A549 (cell line): ENCODE measurements around the gene CSDE1.

Source experiments
- CTCF ChIP-seq: fragments of >200 bp; sonication (Bioruptor Twin); formaldehyde crosslinking; IDR thresholded peaks from 3 replicates; pipeline ENCODE4 v1.5.1; 2016
- EP300 ChIP-seq, 2 experiments: fragments of >200 bp; sonication (Bioruptor Twin); formaldehyde crosslinking; IDR thresholded peaks; 2 replicates in 1 of 2; 3 replicates in 1 of 2; pipeline ENCODE4 v1.6.1; 2016 to 2017
- FOSL2 ChIP-seq, 2 experiments: fragments of 450-650 bp in 1 of 2; fragments of >200 bp in 1 of 2; sonication (Bioruptor Twin) in 1 of 2; formaldehyde crosslinking; IDR thresholded peaks; 2 replicates each; pipeline versions ENCODE4 v1.5.0 to v1.6.1; 2016 to 2020; ENCODE audit warnings: mild to moderate bottlenecking in 1 of 2, moderate library complexity in 1 of 2
- GATA3 ChIP-seq: IDR thresholded peaks from 2 replicates; pipeline ENCODE4 v1.6.1; 2012; ENCODE audit warnings: borderline replicate concordance
- HMGXB4 ChIP-seq: fragments of 250-450 bp; sonication (Bioruptor Pico); IDR thresholded peaks from 2 replicates; pipeline ENCODE4 v1.5.0; 2021; ENCODE audit warnings: mild to moderate bottlenecking, moderate library complexity, borderline replicate concordance
- KDM1A ChIP-seq: fragments of 200-600 bp; sonication (generic); IDR thresholded peaks from 2 replicates; pipeline ENCODE4 v1.6.1; 2016; ENCODE audit warnings: low read depth, mild to moderate bottlenecking
- MYC ChIP-seq: IDR thresholded peaks from 2 replicates; pipeline ENCODE4 v1.6.1; 2012; ENCODE audit warnings: mild to moderate bottlenecking, inconsistent platforms, low read length, improper control_type of control experiment, borderline replicate concordance
- POLR2A ChIP-seq: IDR thresholded peaks from 2 replicates; pipeline ENCODE4 v1.6.1; 2012; ENCODE audit warnings: mild to moderate bottlenecking, low read length
- REST ChIP-seq: fragments of 200-600 bp; sonication (generic); IDR thresholded peaks from 2 replicates; pipeline ENCODE4 v1.6.1; 2016; ENCODE audit warnings: antibody characterized with exemption, mild to moderate bottlenecking, moderate library complexity
- TFCP2L1 ChIP-seq: fragments of 250-450 bp; sonication (Bioruptor Pico); IDR thresholded peaks from 2 replicates; pipeline ENCODE4 v1.5.0; 2021; ENCODE audit warnings: mild to moderate bottlenecking
- USF2 ChIP-seq: fragments of 450-650 bp; IDR thresholded peaks from 2 replicates; pipeline ENCODE4 v1.6.1; 2014; ENCODE audit warnings: antibody characterized with exemption

- TF ChIP-seq CTCF (no peak), USF2 (no peak), GATA3 (no peak), REST (no peak), HMGXB4 (CRISPR knock-in tag) (no peak), TFCP2L1 (no peak), KDM1A (no peak), EP300 (IDR thresholded peaks at IDR 0.05) (no peak), FOSL2 (IDR thresholded peaks at IDR 0.05) (no peak), FOSL2 (CRISPR knock-in tag; IDR thresholded peaks at IDR 0.05) (no peak), POLR2A (no peak), MYC (no peak)
These were observed 1.5 kb downstream of the CSDE1 start for GRCh38 chr1:114756009-114756892.
